Heart left ventricle (tissue), 16 donors: ENCODE results near the gene KIAA0825. TPM values are rescaled to one million over a fixed set of nuclear protein-coding genes. Genes with fewer than 3 reads are reported as not detected.

Experiments used
- ATAC-seq, 4 donors: fragments of 200-7000 bp; cut with Tn5 transposase; one replicate each; pipeline ENCODE4 v1.9.1; 2020 to 2022; ENCODE audit warnings: moderate library complexity in 4 of 4, mild to moderate bottlenecking in 3 of 4, moderate number of reproducible peaks in 1 of 4
- DNase-seq, 5 donors: peaks; one replicate each; pipeline ENCODE4 v3.0.0-alpha.2; 2020
- H3K27ac ChIP-seq, 12 donors: fragments of 200-600 bp; sonication (generic) in 4 of 12; one replicate each; pipeline versions ENCODE4 v1.5.0 to v1.8.0; 2016 to 2022; ENCODE audit warnings: mild to moderate bottlenecking in 2 of 12
- H3K27me3 ChIP-seq, 9 donors: fragments of 200-600 bp; sonication (generic) in 2 of 9; one replicate each; pipeline versions ENCODE4 v1.5.1 to v1.8.0; 2016 to 2022; ENCODE audit warnings: mild to moderate bottlenecking in 3 of 9
- H3K36me3 ChIP-seq, 9 donors: fragments of 200-600 bp; sonication (generic) in 2 of 9; one replicate each; pipeline versions ENCODE4 v1.5.0 to v1.8.0; 2018 to 2022; ENCODE audit warnings: mild to moderate bottlenecking in 2 of 9
- H3K4me1 ChIP-seq, 12 donors: fragments of 200-600 bp; sonication (generic) in 4 of 12; one replicate each; pipeline versions ENCODE4 v1.5.0 to v1.8.0; 2016 to 2022; ENCODE audit warnings: mild to moderate bottlenecking in 3 of 12
- H3K4me3 ChIP-seq, 12 donors: fragments of 200-600 bp; sonication (generic) in 4 of 12; one replicate each; pipeline versions ENCODE4 v1.5.0 to v1.8.0; 2017 to 2022; ENCODE audit warnings: mild to moderate bottlenecking in 9 of 12, moderate library complexity in 4 of 12
- H3K9me3 ChIP-seq, 12 donors: fragments of 200-600 bp; sonication (generic) in 4 of 12; one replicate each; pipeline versions ENCODE4 v1.5.0 to v1.8.0; 2016 to 2022; ENCODE audit warnings: mild to moderate bottlenecking in 1 of 12
- CTCF ChIP-seq, 12 donors: fragments of 200-600 bp; sonication (generic) in 4 of 12; IDR thresholded peaks; one replicate each; pipeline versions ENCODE4 v1.5.0 to v1.8.0; 2018 to 2022; ENCODE audit warnings: antibody characterized with exemption in 12 of 12, mild to moderate bottlenecking in 5 of 12
- POLR2A ChIP-seq, 2 donors: fragments of 450-650 bp; IDR thresholded peaks; one replicate each; pipeline ENCODE4 v1.6.1; 2017; ENCODE audit warnings: antibody characterized with exemption in 2 of 2, mild to moderate bottlenecking in 2 of 2, moderate library complexity in 2 of 2
- WGBS, 4 donors: extraction: QIAGEN DNeasy Blood & Tissue Kit in 2 of 4; methylation state at CpG; one replicate each; pipeline versions ENCODE4 v1.1.5 to v1.1.7; 2013 to 2018; 5-methylcytosine and 5-hydroxymethylcytosine counted together
- intact Hi-C, 10 donors: fragments of 100-400 bp; cut with DNase I; formaldehyde crosslinking; loops; one replicate each; pipeline versions ENCODE4 v1.11.1 to v1.14.2; 2022
- polyA plus RNA-seq, 2 donors: library from polyadenylated mRNA; stranded (reverse); fragments of 200-250 nt; gene quantifications; one replicate each; pipeline ENCODE4 v1.2.3, GENCODE V29; 2013
- total RNA-seq, 9 donors: library from RNA; depleted of rRNA in 2 of 9; stranded (reverse); fragments of >200 nt in 2 of 9; fragmentation: NEBNext Ultra II Directional in 3 of 9; extraction: Animal tissue kit (Norgen Biotek cat#: 25700) in 3 of 9; gene quantifications; one replicate each; pipeline versions ENCODE4 v1.1.0 to v1.2.4, GENCODE V29; 2016 to 2023
- donor health status: ischemic (EF 13 %, LVEDD 7.1; RV severe dilation, severe dysfunction).
- donor health status: healthy with polysubstance abuse.
- donor health status: DM: no; HTN: yes; CAD: no.
- donor health status: DM: no; HTN: no; CAD: no.
- donor health status: ischemic (EF 25% LVEDD 6.9; RV normal size, moderate dysfunction).
- donor health status: ischemic (EF 25% LVEDD 5.7; RV mildly dilated, moderate dysfunction).
- donor health status: healthy.
- donor health status: DM: yes; HTN: yes; CAD: no.
- donor health status: ischemic (EF 35%, LVEDD 5.7; RV mildly dilated, moderate dysfunction).
- donor health status: nonischemic (EF 11% LVEDD 7.7; RV severe dilation, severe dysfunction).
- donor health status: DM: yes; HTN: yes; CAD: no.
- donor health status: PGD.
- donor health status: ischemic (EF 29% LVEDD 5.4; RV normal size, mild dysfunction).
- donor health status: nonischemic (EF 23%, LVEDD 6.1; RV moderate dilation, normal function).

The KIAA0825 gene
- total and polyA plus RNA-seq, 11 donors = 0.27 to 4.1 (median 2.4) TPM

GRCh38 chr5:94260096-94260495, 358.3 kb downstream of the KIAA0825 start:
- Histone ChIP-seq H3K4me1 (no peaks in the 10 kb centered on the region), H3K36me3 (no peaks in the 10 kb centered on the region), H3K9me3 (no peaks in the 10 kb centered on the region), H3K27ac (no peak overlapping the region), H3K4me3 (no peak overlapping the region), H3K27me3 (no peaks in the 10 kb centered on the region)
- DNase-seq (no peak), ATAC-seq (no peak)
- intact Hi-C loops = no loop called here
- TF ChIP-seq CTCF (IDR thresholded peaks at IDR 0.05) (no peak), POLR2A (IDR thresholded peaks at IDR 0.05) (no peak)
- 88 to 100% (median 95%) methylated on average over 1 of the region's 1 CpG for WGBS, 4 donors

GRCh38 chr5:94254214-94254613, 364.2 kb downstream of the KIAA0825 start:
- DNase-seq = no peak
- no peaks in the 10 kb centered on the region for H3K36me3 ChIP-seq
- 75 to 84% (median 79%) methylated on average over 3 of the region's 3 CpGs for WGBS, 4 donors
- TF ChIP-seq POLR2A (IDR thresholded peaks at IDR 0.05) = no peak
- TF ChIP-seq CTCF (IDR thresholded peaks at IDR 0.05) = no peak
- H3K9me3 ChIP-seq = no peaks in the 10 kb centered on the region
- intact Hi-C loops = no loop called here
- H3K4me1 ChIP-seq = no peaks in the 10 kb centered on the region
- ATAC-seq = no peak
- no peak overlapping the region for H3K4me3 ChIP-seq
- H3K27me3 ChIP-seq = no peaks in the 10 kb centered on the region
- H3K27ac ChIP-seq = no peak overlapping the region

DNA sequence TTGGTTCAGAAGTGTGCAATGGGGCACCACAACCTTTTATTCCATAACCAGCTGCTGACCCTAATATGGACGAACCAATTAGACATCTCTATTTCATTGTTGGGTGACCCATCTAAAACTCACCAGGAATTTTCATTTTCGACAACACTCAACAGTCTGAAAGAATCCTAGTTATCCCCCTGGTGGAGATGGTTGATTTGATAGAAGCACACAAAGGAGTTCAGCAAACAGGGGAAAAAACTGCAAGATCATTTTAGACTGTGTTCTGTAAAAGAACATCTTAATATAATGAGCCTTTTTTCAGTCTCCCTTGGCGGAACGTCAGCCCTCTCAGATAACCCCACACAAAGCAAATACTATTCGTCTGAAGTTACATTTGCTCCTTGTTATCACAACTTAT, 367.4 kb downstream of the KIAA0825 start:
- ATAC-seq (no peak), DNase-seq (no peak)
- TF ChIP-seq POLR2A (IDR thresholded peaks at IDR 0.05) (no peak), CTCF (IDR thresholded peaks at IDR 0.05) (no peak)
- Histone ChIP-seq H3K27ac (no peak overlapping the region), H3K36me3 (no peaks in the 10 kb centered on the region), H3K4me1 (no peaks in the 10 kb centered on the region), H3K27me3 (no peaks in the 10 kb centered on the region), H3K4me3 (no peak overlapping the region), H3K9me3 (no peaks in the 10 kb centered on the region)
- WGBS, 4 donors = 69 to 78% (median 73%) methylated on average over 5 of the region's 5 CpGs
- intact Hi-C loops = no loop called here

- no peaks in the 10 kb centered on the region for H3K36me3 ChIP-seq
- H3K27me3 ChIP-seq = no peaks in the 10 kb centered on the region
- TF ChIP-seq CTCF (IDR thresholded peaks at IDR 0.05) = no peak
- TF ChIP-seq POLR2A (IDR thresholded peaks at IDR 0.05) = no peak
- H3K4me3 ChIP-seq = no peak overlapping the region
- intact Hi-C loops = no loop called here
- ATAC-seq = no peak
- H3K27ac ChIP-seq = no peak overlapping the region
- H3K4me1 ChIP-seq = no peaks in the 10 kb centered on the region
- H3K9me3 ChIP-seq = no peaks in the 10 kb centered on the region
- 57 to 66% (median 60%) methylated on average over 2 of the region's 2 CpGs for WGBS, 4 donors
- no peak for DNase-seq
These were observed 369.0 kb downstream of the KIAA0825 start for GRCh38 chr5:94249430-94249829.
